NCI-H1092 (cell line): ENCODE data around the gene PAQR3.

ENCODE experiments used
- DNase-seq: peaks from one replicate; lab custom pipeline; 2025; lab: John Stamatoyannopoulos, UW

PAQR3 gene

DNA sequence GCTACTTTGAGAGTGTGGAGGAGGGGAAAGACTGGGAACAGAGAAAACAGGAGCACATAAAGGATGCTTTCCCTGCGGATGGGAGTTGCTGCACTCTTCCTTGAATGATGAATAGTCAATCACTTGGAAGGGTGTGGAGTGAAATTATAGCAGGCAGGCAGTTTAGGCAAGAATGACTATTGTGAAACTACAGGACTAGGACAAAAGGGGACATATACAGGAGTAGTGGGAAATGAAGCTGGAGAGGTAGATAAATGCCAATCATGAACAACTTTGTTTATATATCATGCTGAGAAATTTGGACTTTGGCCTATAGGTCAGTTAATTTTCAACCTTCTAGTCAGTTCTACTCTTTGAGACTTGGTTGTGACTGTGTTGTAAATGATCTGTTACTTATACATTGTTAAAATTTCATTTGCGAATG lies 76.9 kb downstream of the PAQR3 start:
- DNase-seq = no peak
